K562 (cell line): ENCODE measurements around the gene DDX54. TPM values are rescaled to one million over a fixed set of nuclear protein-coding genes. Genes with fewer than 3 reads are reported as not detected.

Experiments used
- ARHGAP35 ChIP-seq: fragments of 450-650 bp; IDR thresholded peaks from 2 replicates; pipeline ENCODE4 v1.6.1; 2018; ENCODE audit not compliant: partially characterized antibody
- ATF3 ChIP-seq, 2 experiments: fragments of 450-650 bp in 1 of 2; sonication (generic) in 1 of 2; formaldehyde crosslinking in 1 of 2; IDR thresholded peaks in 1 of 2; conservative IDR thresholded peaks in 1 of 2; 2 replicates each; pipeline versions ENCODE4 v1.6.1 to v1.8.1; 2016 to 2023; ENCODE audit warnings: mild to moderate bottlenecking in 2 of 2, moderate library complexity in 2 of 2, inconsistent platforms in 1 of 2, missing genetic modification reagents in 1 of 2
- ATF7 ChIP-seq: fragments of 450-650 bp; IDR thresholded peaks from 2 replicates; pipeline ENCODE4 v1.7.1; 2014; ENCODE audit warnings: mild to moderate bottlenecking, moderate library complexity
- CBX1 ChIP-seq: sonication (generic); IDR thresholded peaks from 2 replicates; pipeline ENCODE4 v1.6.1; 2016; ENCODE audit warnings: antibody characterized with exemption, low read depth, mild to moderate bottlenecking
- CREM ChIP-seq: IDR thresholded peaks from 2 replicates; pipeline ENCODE4 v1.6.1; 2014; ENCODE audit warnings: antibody characterized with exemption, low read depth
- CSDE1 ChIP-seq, 2 experiments: fragments of 450-650 bp; IDR thresholded peaks; 2 replicates each; pipeline ENCODE4 v1.6.1; 2016; ENCODE audit warnings: mild to moderate bottlenecking in 1 of 2
- CXXC5 ChIP-seq: fragments of 250-450 bp; sonication (Bioruptor Pico); IDR thresholded peaks from 2 replicates; pipeline ENCODE4 v1.8.0; 2022; ENCODE audit warnings: inconsistent platforms, mild to moderate bottlenecking, moderate library complexity
- HDAC2 ChIP-seq: fragments of 450-650 bp; IDR thresholded peaks from 2 replicates; pipeline ENCODE4 v1.6.1; 2016; ENCODE audit warnings: mild to moderate bottlenecking
- MBD1 ChIP-seq: fragments of 250-450 bp; sonication (Bioruptor Pico); IDR thresholded peaks from 2 replicates; pipeline ENCODE4 v1.8.0; 2022; ENCODE audit warnings: inconsistent platforms
- MITF ChIP-seq: IDR thresholded peaks from 2 replicates; pipeline ENCODE4 v1.6.1; 2014; ENCODE audit warnings: antibody characterized with exemption
- NFRKB ChIP-seq: fragments of 450-650 bp; IDR thresholded peaks from 2 replicates; pipeline ENCODE4 v1.6.1; 2016; ENCODE audit warnings: low read depth
- NR2F6 ChIP-seq: fragments of 450-650 bp; formaldehyde crosslinking; IDR thresholded peaks from 2 replicates; pipeline ENCODE4 v1.4.0; 2020; ENCODE audit warnings: mild to moderate bottlenecking
- PRDM10 ChIP-seq: fragments of 450-650 bp; IDR thresholded peaks from 2 replicates; pipeline ENCODE4 v1.6.1; 2018; ENCODE audit not compliant: partially characterized antibody
- RFX5 ChIP-seq: IDR thresholded peaks from 2 replicates; pipeline ENCODE4 v1.6.1; 2011; ENCODE audit warnings: low read depth, mild to moderate bottlenecking, improper control_type of control experiment, low read length
- SIN3B ChIP-seq: fragments of 450-650 bp; IDR thresholded peaks from 2 replicates; pipeline ENCODE4 v1.6.1; 2017; ENCODE audit warnings: low read depth, mild to moderate bottlenecking, moderate library complexity
- XRCC5 ChIP-seq: fragments of 200-400 bp; formaldehyde crosslinking; IDR thresholded peaks from 2 replicates; pipeline ENCODE4 v1.6.1; 2017; ENCODE audit warnings: low read depth, mild to moderate bottlenecking, low read length
- ZBTB1 ChIP-seq: sonication (generic); formaldehyde crosslinking; IDR thresholded peaks from 2 replicates; pipeline ENCODE4 v1.8.1; 2023; ENCODE audit warnings: missing genetic modification reagents, low read depth, mild to moderate bottlenecking, borderline replicate concordance
- ZKSCAN1 ChIP-seq: fragments of 150-350 bp; IDR thresholded peaks from 2 replicates; pipeline ENCODE4 v1.6.1; 2016; ENCODE audit warnings: low read depth, low read length
- polyA plus RNA-seq, 8 experiments: library from polyadenylated mRNA; depleted of rRNA in 4 of 8; stranded (reverse) in 5 of 8; unstranded in 3 of 8; fragments of >200 nt; fragmentation: Nextera tagmentation in 2 of 8; fragmentation: Illumina TruSeq in 1 of 8; extraction: Ambion mirVana in 2 of 8; extraction: Trizol in 1 of 8; gene quantifications; 2 replicates each; pipeline versions ENCODE4 v1.2.1 to v1.2.3, GENCODE V29; 2011 to 2014; ENCODE audit warnings: inconsistent platforms in 1 of 8, missing spikeins in 1 of 8
- total RNA-seq, 7 experiments: library from RNA; depleted of rRNA in 6 of 7; stranded (reverse); fragments of >200 nt in 6 of 7; fragmentation: Illumina TruSeq in 2 of 7; extraction: Trizol in 2 of 7; gene quantifications; 2 replicates each; pipeline versions ENCODE4 v1.2.1 to v1.2.3, GENCODE V29; 2011 to 2021; ENCODE audit warnings: low replicate concordance in 1 of 7

DDX54 gene
- total and polyA plus RNA-seq, 9 of the 15 experiments (the other 6 are each of a cell fraction or from before 2014, with no cell fraction given), result 1.4 to 135 (median 51.4) TPM

- TF ChIP-seq MITF (peak; percentile 95), ATF3 (IDR thresholded peaks at IDR 0.05) (peak; percentile 73), ATF3 (CRISPR knock-in tag; conservative IDR thresholded peaks at IDR 0.05) (peak; percentile 81; the same call in 1 of the 2 replicates), XRCC5 (peak; percentile 12; the same call in 1 of the 2 replicates), ZKSCAN1 (peak; percentile 18), CXXC5 (peak; percentile 92; the same call in 1 of the 2 replicates), ZBTB1 (CRISPR knock-in tag) (peak; percentile 74; the same call in 1 of the 2 replicates), NFRKB (peak; percentile 90), PRDM10 (peak; percentile 100), SIN3B (peak; percentile 63), CSDE1 (IDR thresholded peaks at IDR 0.05) (peak in 1 of 2 experiments; percentile 42; a peak in 1 of 4 replicates), ATF7 (peak; percentile 100), RFX5 (no peak), CREM (peak; percentile 49; the same call in 1 of the 2 replicates), MBD1 (CRISPR knock-in tag) (no peak), CBX1 (peak; percentile 95), HDAC2 (peak; percentile 40; the same call in 1 of the 2 replicates), ARHGAP35 (no peak), NR2F6 (CRISPR knock-in tag) (0 out of 2 replicates have a peak, but pooled peaks have one; percentile 36)
Observed at GRCh38 chr12:113185180-113186032, at the start of gene DDX54, which contains the start of gene RITA1 (continued).
